NCI-H2196 (cell line): ENCODE measurements around the gene MIB1.

Source experiments
- DNase-seq: peaks from one replicate; lab custom pipeline; 2025; ENCODE audit not compliant: unreplicated experiment; lab: John Stamatoyannopoulos, UW

Gene MIB1

DNA sequence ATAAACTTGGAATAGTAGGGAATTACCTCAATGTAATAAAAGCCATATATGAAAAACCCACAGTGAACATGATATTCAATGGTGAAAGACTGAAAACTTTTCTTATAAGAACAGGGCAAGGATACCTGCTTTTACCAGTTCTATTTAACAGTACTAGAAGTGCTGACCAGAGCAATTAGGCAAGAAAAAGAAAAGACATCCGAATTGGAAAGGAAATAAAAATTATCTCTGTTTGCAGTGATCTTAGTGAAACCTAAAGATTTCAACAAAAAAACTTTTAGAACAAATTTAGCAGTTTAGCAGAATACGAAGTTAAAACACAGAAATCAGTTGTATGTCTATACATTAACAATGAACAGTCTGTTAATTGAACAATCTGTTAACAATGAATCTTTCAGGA lies 69.1 kb downstream of the MIB1 start:
- DNase-seq: no peak

DNA sequence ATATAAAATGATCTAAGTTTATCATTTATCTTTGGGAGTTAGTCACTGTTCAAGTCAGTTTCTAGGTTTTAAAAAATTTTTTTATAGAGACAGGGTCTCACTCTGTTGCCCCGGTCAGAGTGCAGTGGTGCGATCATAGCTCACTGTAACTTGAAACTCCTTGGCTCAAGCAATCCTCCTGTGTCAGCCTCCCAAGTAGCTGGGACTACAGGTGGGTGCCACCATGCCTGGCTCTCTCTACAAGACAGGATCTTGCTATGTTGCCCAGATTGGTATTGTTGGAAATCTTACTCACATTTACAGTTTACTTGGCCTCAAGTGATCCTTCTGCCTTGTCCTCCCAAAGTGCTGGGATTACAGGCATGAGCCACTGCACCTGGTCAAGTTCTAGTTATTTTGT lies 74.5 kb downstream of the MIB1 start:
- no peak for DNase-seq

DNA sequence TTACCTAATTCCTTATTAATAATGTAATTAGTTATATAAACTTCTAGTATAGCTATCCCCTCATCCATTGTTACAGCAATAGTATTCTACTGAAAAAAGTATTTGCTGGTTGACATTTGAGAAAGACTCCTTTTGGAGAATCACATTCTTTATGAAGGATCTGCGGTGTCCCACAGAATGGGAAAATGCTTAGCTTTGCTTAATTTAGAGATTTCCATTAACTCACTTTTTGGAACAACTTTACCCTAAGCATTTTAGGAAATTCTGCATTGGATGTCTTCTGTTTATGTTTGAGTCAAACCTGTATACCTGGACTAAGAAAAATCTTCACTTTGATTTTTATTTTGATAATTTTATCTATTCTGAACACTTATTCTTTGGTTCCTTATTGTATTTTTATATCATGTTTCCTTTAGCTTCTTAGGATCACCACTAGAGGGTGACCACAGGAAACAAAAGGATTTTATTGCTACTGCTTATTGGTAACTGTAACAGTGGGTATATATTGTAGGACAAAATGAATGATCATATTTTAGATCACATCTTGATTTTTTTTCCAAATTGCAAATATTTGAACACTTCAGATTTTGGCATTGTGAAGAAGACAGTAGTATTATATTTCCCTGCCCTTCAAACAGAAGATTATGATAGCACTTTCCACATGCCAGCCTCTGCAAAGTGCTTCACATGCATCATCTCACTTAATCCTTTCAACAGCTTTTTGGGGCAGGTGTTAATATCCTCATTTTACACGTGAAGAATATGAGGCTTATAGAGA lies 79.6 kb downstream of the MIB1 start:
- DNase-seq: no peak

DNA sequence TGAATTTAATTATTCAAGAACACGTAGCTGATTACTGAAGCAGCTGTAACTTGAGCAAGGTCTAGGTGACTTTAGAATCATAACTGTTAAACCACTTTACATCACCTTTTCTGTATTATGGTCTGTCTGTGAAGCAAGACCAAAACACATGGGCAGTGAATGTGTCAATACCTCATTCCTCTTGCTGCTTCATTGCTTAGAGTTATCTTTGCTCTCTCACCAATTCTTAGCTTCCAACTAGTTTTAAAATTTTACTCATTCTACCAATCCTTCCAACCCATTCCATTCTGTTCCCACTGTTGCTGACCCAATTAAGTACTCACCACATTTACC lies 80.2 kb downstream of the MIB1 start:
- no peak for DNase-seq

DNA sequence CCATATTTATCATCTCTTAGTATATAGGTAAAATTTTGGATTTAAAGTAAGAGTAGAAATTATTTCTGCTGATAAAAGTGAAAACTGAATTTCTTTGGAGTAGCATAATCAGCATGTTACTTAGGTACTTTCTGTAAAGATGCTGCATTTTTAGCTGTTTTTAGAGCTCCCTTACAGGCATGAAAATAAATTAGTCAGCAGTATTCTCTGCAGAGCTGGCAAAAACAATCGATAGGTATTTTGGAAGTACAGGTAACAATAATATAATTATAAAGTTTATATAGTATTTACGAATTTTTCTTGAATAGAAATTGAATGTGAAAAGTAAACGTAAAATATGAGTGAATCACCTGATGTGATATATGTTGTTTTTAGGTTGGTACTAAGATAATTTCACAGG lies 83.3 kb downstream of the MIB1 start:
- DNase-seq: no peak

DNA sequence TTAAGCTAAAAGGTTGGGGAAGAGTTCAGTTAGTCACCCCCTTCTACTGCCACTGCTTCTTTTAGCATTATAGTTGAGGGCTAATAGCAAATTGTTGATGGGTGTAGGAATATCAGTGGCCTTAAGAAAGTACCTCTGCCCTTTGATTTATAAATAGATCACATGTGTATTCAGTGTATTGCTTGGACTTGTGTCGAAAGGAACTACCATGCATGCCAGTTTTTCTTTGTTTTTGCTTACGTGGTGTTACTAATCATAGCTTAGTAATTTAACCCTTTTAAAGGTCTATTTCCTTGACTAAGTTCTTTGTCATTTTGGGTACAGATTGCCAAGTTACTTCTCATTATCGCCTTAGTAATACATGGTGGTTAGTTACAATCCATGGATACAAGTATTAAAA lies 85.6 kb downstream of the MIB1 start:
- no peak for DNase-seq

DNA sequence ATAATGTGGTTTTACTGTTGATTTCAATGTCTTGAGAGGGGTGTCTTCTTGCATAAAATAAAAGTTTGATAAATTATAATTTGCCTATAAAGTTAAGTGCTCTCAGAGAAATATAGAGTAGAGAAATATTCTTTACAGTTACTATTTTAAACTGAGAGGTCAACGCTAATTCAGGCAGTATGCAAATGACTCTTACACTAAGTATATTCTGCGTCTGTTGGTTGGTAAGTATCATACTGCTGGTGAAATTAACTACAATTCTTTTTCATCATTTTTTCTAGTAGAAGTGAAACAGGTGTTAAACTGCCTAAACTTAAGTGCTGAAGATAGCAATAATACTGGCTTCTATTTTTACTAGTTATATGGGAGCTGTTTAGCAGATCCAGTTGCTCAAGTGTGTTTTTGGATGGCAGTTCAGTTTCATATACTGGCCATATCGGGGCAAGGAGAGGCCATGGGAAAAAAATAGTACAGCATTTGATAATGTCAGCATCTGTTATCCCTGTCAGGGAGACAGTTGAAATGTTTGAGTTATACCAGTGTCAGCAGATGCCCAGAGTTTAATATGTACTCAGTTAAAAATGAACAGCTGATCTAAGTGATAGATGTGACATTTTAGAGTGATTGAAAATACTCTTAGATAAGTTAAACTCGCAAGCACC lies 86.2 kb downstream of the MIB1 start:
- DNase-seq: no peak

DNA sequence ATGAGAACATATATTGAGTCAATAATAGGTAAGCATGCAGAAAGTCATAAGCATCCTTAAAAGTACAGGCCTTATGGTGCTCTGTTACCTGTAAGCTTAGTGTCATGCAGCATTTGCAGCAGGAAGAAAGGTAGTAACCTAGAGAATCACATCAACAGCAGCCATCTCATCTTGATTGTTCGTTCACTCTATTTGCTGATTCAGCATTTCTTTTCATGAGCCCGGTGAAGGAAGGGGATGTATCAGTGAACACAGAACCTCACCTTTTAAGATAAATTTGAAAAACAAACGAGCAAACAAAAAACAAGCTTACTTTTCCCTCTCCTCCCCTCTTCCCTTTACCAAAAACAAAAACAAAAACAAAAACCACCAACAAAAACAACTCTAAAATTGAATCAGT lies 89.9 kb downstream of the MIB1 start:
- no peak for DNase-seq

DNA sequence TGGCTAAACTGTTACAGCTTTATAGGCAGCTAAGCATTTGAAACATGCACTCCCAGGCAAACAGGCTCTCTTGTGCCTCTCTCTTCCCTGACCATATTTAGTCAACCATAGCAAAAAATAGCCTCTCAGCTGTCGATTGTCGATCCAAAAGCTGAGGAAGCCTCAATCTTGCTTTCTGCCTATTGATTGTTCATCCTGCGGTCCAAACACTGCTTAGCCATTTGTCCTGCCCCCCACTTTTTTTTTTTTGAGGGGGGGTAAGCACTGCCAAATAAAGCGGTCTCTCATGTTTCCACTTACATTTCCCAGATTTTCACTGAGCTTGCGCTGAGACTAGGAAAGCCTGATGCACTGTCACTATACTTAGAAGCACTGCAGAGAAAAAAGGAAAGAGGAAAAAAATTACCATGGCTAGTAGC lies 90.8 kb downstream of the MIB1 start:
- DNase-seq: no peak

DNA sequence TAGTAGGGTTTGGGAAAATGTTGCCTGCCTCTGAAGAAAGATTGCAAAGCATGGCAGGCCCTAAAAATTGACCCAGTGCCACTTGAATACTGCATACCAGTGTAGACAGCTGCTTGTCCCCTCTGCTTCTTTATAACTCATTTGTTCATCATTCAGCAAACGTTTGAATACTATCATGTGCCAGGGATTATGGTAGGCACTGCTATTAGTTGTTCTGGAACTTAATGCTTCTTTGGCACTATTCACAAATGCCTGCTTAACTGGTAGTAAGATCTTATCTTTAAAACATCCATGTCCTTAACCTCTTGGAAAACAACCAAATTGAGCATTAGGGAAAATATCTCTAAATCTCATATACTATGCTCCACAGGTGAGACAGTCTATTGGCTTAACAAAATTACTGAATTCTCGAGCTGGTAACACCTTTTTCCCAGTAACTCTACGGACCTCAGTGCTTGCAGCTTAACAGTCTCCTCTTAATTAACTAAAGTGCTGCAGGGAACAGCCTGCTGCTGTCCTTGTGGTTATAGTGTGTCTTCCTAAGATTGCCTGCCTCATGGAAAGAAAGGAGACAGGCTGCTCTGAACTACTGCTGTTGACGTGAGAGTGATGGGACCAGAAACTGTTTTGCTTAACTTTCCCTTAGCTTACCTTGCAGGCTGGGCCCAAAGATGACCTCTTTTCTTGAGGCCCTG lies 93.2 kb downstream of the MIB1 start:
- no peak for DNase-seq

DNA sequence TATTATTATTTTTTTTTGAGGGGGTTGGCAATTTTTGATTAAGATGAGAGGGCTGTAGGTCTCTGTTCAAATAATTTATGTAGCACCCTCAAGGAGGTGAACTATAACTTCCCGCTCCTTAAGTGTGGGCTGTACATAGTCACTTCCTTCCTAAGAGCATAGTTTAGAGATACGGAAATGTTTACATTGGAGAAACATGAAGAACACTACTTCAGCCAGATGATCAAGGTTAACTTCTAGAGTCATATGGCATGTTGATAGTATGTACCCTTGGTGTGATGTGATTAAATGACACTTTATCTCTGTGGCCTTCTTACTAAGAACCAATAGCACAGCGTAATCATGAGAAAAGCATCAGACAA lies 93.7 kb downstream of the MIB1 start:
- no peak for DNase-seq

DNA sequence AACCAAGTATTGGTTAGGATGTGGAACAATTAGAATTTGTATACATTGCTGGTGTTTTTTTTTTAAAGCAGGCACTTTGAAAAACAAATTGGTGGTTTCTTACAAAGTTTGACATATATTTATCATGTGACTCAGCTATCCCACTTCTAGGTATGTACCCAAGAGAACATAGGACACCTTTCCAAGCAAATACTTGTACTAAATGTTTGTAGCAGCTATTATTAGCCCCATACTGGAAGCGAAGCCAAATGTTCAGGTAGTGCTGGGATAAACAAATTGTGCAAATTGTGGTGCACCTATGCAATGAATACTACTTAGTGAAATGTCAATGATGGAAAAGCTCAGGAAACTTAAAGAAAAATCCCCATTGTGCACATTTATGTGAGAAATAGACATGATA lies 101.0 kb downstream of the MIB1 start:
- no peak for DNase-seq

DNA sequence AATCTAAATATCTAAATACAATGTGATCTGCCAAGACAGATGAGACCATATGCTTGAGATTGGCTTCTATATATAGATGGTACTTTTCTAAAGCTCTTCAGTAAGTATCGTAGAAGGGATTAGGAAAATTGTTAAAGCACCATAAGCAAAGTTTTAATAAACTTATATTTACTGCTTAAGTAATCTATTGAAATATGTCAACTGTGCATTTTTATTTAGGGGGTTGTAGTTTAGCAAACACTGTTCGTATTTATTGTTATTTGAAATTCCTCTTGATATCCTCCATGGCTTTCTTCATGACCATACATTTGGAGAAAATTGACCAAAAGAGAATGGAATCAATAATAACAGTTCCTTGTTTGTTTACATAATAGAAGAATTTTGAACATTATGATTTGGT lies 102.7 kb downstream of the MIB1 start:
- DNase-seq: no peak

DNA sequence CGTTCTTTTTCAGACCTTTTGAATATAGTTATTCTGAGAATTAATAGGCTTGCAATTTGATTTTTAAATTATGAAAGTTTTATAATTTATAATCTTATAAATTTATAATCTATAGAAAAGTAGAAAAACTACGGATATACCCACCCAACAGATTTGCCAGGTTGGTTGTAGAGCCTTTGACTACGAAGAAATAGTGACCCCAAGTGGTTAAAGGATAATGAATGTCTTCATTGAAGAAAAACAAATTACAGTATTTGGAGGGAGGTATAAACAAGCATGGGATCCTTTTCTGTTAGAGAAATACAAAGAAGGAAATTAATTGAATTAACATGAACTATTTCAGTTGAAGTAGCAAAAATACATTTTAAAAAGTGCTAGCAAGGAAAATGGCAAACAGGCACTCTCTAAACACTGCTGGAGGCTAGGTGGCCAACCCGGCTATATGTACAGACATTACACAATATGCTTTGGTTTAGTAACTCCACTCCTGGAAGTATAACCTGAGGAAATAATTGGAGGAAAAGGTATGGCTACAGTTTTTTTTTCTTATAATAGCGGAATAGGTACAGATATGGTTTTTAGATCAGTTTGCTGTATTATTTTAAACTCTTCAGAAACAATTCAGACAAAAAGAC lies 110.9 kb downstream of the MIB1 start:
- peak; percentile 16 for DNase-seq

DNA sequence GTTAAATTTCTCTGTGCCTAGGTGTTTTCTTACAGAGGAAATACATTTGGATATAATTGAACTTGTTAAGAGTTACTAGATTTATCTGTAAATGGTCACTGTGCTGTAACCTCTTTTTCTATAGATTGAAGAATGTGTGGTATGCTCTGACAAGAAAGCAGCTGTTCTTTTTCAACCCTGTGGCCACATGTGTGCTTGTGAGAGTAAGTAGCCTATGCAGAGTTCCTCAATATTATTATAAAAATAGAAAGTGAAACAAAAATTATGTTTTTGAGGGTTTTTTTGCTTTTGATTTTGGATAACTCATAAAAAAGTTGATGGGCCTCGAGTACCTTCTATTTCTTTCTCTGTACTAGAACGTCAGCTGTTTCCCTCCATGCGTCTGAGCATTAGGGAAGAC lies 112.4 kb downstream of the MIB1 start:
- no peak for DNase-seq

DNA sequence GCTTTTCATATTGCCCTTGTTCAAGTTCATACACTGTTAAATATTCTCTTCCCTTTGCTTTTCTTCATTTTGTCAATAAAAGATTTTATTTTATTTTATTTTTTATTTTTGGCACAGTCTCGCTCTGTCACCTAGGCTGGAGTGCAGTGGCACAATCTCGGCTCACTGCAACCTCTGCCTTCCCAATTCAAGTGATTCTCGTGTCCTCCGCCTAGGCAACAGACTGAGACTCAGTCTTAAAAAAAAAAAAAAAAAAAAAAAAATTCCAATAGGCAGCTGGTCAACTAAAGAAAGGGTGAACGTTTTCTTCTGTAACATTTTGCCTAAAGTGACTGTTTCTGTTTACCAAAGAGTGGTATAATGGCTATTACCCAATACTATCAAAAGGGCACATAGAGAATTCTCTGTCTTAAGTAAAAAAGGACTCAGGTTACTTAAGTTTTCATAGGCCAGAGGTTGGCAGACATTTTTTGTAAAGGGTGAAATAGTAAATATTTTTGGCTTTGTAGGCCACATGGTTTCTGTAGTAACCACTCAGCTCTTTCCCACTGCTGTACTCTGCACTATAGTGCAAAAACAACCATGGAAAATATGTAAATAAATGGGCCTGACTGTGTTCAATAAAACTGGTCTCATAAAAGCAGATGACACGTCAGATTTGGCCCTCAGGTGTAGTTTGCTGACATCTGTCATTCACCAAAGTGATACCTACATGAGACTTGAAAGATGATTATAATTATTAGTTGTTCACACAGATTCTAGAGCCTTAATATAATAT lies 113.4 kb downstream of the MIB1 start:
- DNase-seq: no peak

DNA sequence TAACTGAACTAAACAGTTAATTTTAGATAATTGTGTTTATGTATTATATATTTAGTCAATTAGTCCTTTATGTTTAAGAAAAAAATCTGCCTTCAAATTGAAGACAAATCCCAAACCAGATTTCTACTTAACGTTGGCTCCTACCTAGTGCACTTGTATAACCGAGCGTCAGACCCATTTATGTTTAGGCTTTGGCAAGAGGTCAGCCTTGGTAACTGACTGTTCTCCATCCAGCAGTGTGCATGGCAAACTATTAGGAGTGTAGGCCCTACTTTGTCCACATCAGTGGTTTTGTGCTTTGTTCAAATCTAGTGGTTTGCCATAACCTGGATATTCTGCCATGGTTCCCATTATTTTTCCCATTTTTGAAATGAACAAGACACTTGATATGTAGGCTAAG lies 114.8 kb downstream of the MIB1 start:
- no peak for DNase-seq

DNA sequence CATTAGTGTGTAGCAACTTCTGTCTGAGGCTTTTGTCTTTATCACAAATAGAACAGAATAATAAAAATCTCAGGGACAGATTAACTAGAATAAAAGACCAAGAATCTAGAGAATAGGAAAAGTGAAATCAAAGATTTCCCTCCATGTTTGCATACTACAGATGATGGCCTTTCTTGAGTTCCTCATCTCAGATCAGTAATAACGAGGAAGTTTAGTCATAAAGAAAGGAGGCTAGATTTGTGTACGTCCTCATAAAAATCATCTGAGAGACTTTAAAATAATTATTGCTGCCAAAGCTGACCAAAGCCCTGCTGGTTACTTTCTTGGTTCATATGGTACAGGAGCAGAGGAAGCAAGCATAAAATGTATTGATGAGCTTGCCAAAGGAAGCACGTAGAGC lies 117.3 kb downstream of the MIB1 start:
- DNase-seq: no peak

DNA sequence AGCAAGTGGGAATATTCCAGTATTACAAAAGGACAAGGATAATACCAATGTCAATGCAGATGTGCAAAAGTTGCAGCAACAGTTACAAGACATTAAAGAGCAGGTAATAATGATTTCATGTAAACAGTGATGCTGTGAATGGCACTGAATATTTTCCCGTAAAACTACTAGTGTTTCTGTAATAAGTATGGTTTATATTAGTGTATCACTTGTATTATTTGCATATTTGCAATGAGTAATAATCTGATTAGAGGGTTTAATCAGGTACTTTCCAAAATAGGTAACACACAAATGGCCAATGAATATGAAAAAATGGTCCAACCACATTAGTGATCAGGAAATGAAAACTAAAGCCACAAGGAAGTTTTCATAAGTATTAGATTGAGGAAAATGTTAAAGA lies 118.0 kb downstream of the MIB1 start:
- DNase-seq: no peak

DNA sequence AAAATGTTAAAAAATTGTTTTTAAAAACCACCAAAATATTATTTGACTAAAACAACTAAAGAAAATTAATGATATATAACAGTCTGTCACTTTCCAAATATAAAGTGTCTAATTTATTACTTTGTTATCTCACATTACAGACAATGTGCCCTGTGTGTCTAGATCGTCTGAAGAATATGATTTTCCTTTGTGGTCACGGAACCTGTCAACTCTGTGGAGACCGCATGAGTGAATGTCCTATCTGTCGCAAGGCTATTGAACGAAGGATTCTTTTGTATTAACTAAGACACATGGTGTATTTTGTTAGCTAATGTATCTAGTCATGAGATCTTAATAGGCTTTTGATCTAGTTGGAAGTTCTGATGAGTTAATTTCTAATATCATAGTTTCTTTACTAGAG lies 123.8 kb downstream of the MIB1 start:
- no peak for DNase-seq

DNA sequence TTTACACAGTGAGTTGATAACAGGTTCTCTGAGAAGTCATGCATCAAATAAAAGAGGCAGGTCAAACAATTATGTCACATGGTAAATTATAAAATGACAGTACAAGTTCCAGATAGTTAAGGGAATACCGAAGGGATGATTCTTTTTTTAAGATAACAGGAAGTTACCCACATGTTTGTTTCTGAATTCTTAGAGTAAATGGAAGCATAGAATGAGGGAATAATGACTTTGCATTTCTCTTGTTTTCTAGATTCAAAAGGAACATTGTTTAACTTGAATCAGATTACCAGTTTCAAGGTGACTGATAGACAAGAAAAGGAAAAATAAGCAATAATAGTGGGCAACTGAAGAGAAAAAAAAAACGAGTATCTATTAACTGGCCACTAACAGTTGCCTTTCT lies 124.5 kb downstream of the MIB1 start:
- DNase-seq: no peak
